ENCODE measurements around the gene TRIP12. TPM values are rescaled to one million over a fixed set of nuclear protein-coding genes. Genes with fewer than 3 reads are reported as not detected.

Gene TRIP12
- total and polyA plus RNA-seq, 2 of the 4 experiments (the other 2 are of a cell fraction), result 51.6 to 209 TPM

- DNase-seq (peak; percentile 5), ATAC-seq (ENCODE audit: low read depth) (peak; percentile 46)
- no CpG with 5 or more reads among the region's 5 CpGs for WGBS, 2 experiments (ENCODE audit: extremely low coverage in 2 of 2, insufficient read length in 1 of 2)
- no peak overlapping the region for H3K56ac ChIP-seq (ENCODE audit: extremely low read depth, insufficient read depth, low read length)
- no peak overlapping the region for H2AK9ac ChIP-seq (replicated peaks; ENCODE audit: low read depth, low read length, poor library complexity)
- CTCF ChIA-PET, result interaction anchor here (0.5 kb wide), 1 partner anchor 65 kb away, joined by 3 read pairs; no protein-coding TSS in a partner anchor
- peaks cover 5% of the 10 kb centered on the region; the same call in 1 of the 2 replicates for H3K4me1 ChIP-seq (ENCODE audit: control insufficient read depth, insufficient read depth, low read length)
- no peak overlapping the region for H2BK5ac ChIP-seq (ENCODE audit: low read depth, low read length, poor library complexity, severe bottlenecking)
- peaks cover 6% of the 10 kb centered on the region; the same call in 1 of the 2 replicates for H3K9me1 ChIP-seq (ENCODE audit: insufficient read depth, low read length)
- in situ Hi-C loops (cut with MboI; ENCODE audit: low sequenced_read_pairs), result no loop called here
- no peak for TF ChIP-seq RAD21 (IDR thresholded peaks at IDR 0.05; ENCODE audit: low read length)
- TF ChIP-seq MAFK (IDR thresholded peaks at IDR 0.05; ENCODE audit: low read depth, low read length), result peak; percentile 54
- POLR2A ChIA-PET (ENCODE audit: unreplicated experiment), result no interaction called here
- H2BK120ac ChIP-seq (ENCODE audit: low read depth, low read length), result no peak overlapping the region
- no peak overlapping the region for H3K4ac ChIP-seq (ENCODE audit: low read depth, low read length)
- H2AK5ac ChIP-seq (ENCODE audit: low read depth, low read length), result no peak overlapping the region
- no peaks in the 10 kb centered on the region for H3K27me3 ChIP-seq (ENCODE audit: control insufficient read depth, insufficient read depth, low read length)
- peak overlapping the region; percentile 16 for H3K4me2 ChIP-seq (ENCODE audit: low read depth, low read length)
- no peaks in the 10 kb centered on the region for H3K79me1 ChIP-seq (ENCODE audit: low read depth in 1 of 2, low read length in 2 of 2)
- no peak overlapping the region for H3K9ac ChIP-seq (ENCODE audit: low read depth, low read length)
- intact Hi-C loops (cut with micrococcal nuclease), result no loop called here
- dilution Hi-C loops (cut with HindIII; ENCODE audit: low sequenced_read_pairs, unreplicated experiment), result no loop called here
- H2BK15ac ChIP-seq (ENCODE audit: low read depth, low read length), result no peak overlapping the region
- no peak overlapping the region for H2BK20ac ChIP-seq (ENCODE audit: low read depth, low read length)
- no peaks in the 10 kb centered on the region for H3K9me3 ChIP-seq (ENCODE audit: control insufficient read depth, insufficient read depth, low read length)
- H4K8ac ChIP-seq (ENCODE audit: low read depth in 2 of 2, low read length in 2 of 2), result no peak overlapping the region
- H3K23ac ChIP-seq (ENCODE audit: low read depth, low read length), result no peak overlapping the region
- no peak overlapping the region; the same call in 1 of the 2 replicates for H3K18ac ChIP-seq (ENCODE audit: low read depth, low read length)
- no peak overlapping the region for H4K91ac ChIP-seq (ENCODE audit: insufficient read depth, low read depth, low read length)
- H3K27ac ChIP-seq (ENCODE audit: insufficient read depth, low read length), result peak overlapping the region; percentile 40; the same call in 1 of the 2 replicates
- H3K4me3 ChIP-seq (ENCODE audit: insufficient read depth, low read depth, low read length), result no peak overlapping the region
- H2AFZ ChIP-seq (replicated peaks; ENCODE audit: low read length, poor library complexity), result no peak overlapping the region
- BruUV-seq (replicated peaks), result no TSS peak
- no peaks in the 10 kb centered on the region for H4K20me1 ChIP-seq (ENCODE audit: insufficient read depth, low read length)
- H3K14ac ChIP-seq (replicated peaks; ENCODE audit: low read depth, low read length), result 0 out of 2 replicates have a peak overlapping the region, but pooled peaks have one; percentile 41
- no peak overlapping the region for H4K5ac ChIP-seq (ENCODE audit: low read depth, low read length)
- no peaks in the 10 kb centered on the region for H3K36me3 ChIP-seq (ENCODE audit: control insufficient read depth, insufficient read depth, low read length)
Observed at GRCh38 chr2:229943770-229944449, 22.1 kb upstream of the TRIP12 start.
